Endothelial cell of umbilical vein (primary cell): Measurements from ENCODE around the gene SYNCRIP. TPM values are rescaled to one million over a fixed set of nuclear protein-coding genes. Genes with fewer than 3 reads are reported as not detected.
A peak's percentile ranks its signal among the peaks of the same experiment; 100 is the strongest.

Experiments used
- BruUV-seq: library from RNA; stranded (reverse); fragments of 400-500 nt; replicated peaks from 2 replicates; lab custom pipeline; 2021; lab: Mats Ljungman, UMichigan
- CTCF ChIA-PET: fragments of 300-600, 350-600 bp; sonication (Branson Sonifier 250); formaldehyde crosslinking; loops from one replicate; lab custom pipeline; 2021; ENCODE audit warnings: antibody characterized with exemption, inconsistent platforms; lab: Charles Lee
- POLR2A ChIA-PET: fragments of 300-600, 350-600 bp; sonication (Branson Sonifier 250); formaldehyde crosslinking; loops from one replicate; lab custom pipeline; 2021; ENCODE audit warnings: antibody characterized with exemption, inconsistent platforms; lab: Charles Lee
- DNase-seq: peaks from one replicate; pipeline ENCODE4 v3.0.0-alpha.2; 2011; ENCODE audit warnings: low read depth, low spot score
- FAIRE-seq: peaks from 2 replicates; lab custom pipeline; 2011; peaks lifted over from hg19 to GRCh38; lab: Jason Lieb, UNC
- H2AFZ ChIP-seq: 2 replicates; pipeline ENCODE4 v1.6.0; 2012; ENCODE audit warnings: low read depth, low read length, control low read depth, inconsistent platforms
- H3K27ac ChIP-seq: 2 replicates; pipeline ENCODE4 v1.5.1; 2011; ENCODE audit warnings: low read depth, mild to moderate bottlenecking, control low read depth, low read length, moderate library complexity; ENCODE audit not compliant: insufficient read depth
- H3K27me3 ChIP-seq, 2 experiments: 2 replicates each; pipeline versions ENCODE4 v1.6.0 to v1.6.1; 2011; ENCODE audit warnings: low read length in 2 of 2, mixed read lengths in 1 of 2; ENCODE audit not compliant: control insufficient read depth in 2 of 2, insufficient read depth in 2 of 2
- H3K36me3 ChIP-seq, 2 experiments: 2 replicates in 1 of 2; 3 replicates in 1 of 2; pipeline ENCODE4 v1.5.1; 2011; ENCODE audit warnings: low read length in 2 of 2, mild to moderate bottlenecking in 1 of 2, moderate library complexity in 1 of 2; ENCODE audit not compliant: control insufficient read depth in 2 of 2, insufficient read depth in 2 of 2; ENCODE audit errors: extremely low read depth in 1 of 2
- H3K4me1 ChIP-seq: 3 replicates; pipeline ENCODE4 v1.5.1; 2011; ENCODE audit warnings: mild to moderate bottlenecking, low read length; ENCODE audit not compliant: control insufficient read depth, insufficient read depth; ENCODE audit errors: extremely low read depth
- H3K4me2 ChIP-seq: 2 replicates; pipeline ENCODE4 v1.6.1; 2011; ENCODE audit warnings: low read length, control low read depth, mixed read lengths; ENCODE audit not compliant: insufficient read depth
- H3K4me3 ChIP-seq, 3 experiments: fragments of 200-600 bp in 1 of 3; sonication (generic), shearing (Covaris generic) in 1 of 3; replicated peaks in 1 of 3; 2 replicates each; pipeline ENCODE4 v1.5.1; 2011 to 2016; ENCODE audit warnings: control low read depth in 3 of 3, low read length in 3 of 3, mild to moderate bottlenecking in 2 of 3, inconsistent platforms in 1 of 3, low read depth in 1 of 3, moderate library complexity in 1 of 3; ENCODE audit not compliant: insufficient read depth in 1 of 3
- H3K79me2 ChIP-seq: 2 replicates; pipeline ENCODE4 v1.6.0; 2012; ENCODE audit warnings: low read length, inconsistent platforms; ENCODE audit not compliant: control insufficient read depth, insufficient read depth
- H3K9ac ChIP-seq: replicated peaks from 2 replicates; pipeline ENCODE3; 2011; ENCODE audit warnings: low read length, control low read depth; ENCODE audit not compliant: insufficient read depth; ENCODE audit errors: extremely low read depth
- H3K9me1 ChIP-seq: replicated peaks from 3 replicates; pipeline ENCODE4 v1.6.0; 2011; ENCODE audit warnings: mild to moderate bottlenecking, low read length; ENCODE audit not compliant: control insufficient read depth, insufficient read depth; ENCODE audit errors: extremely low read depth
- H3K9me3 ChIP-seq: replicated peaks from 2 replicates; pipeline ENCODE4 v1.5.1; 2012; ENCODE audit warnings: low read length, inconsistent platforms; ENCODE audit not compliant: control insufficient read depth, insufficient read depth
- H4K20me1 ChIP-seq: replicated peaks from 2 replicates; pipeline ENCODE3; 2011; ENCODE audit warnings: mild to moderate bottlenecking, low read length; ENCODE audit not compliant: control insufficient read depth, insufficient read depth; ENCODE audit errors: extremely low read depth
- CTCF ChIP-seq, 2 donors: IDR thresholded peaks; 1 replicate in 1 of 2; 2 replicates in 1 of 2; pipeline ENCODE4 v1.5.1; 2011; ENCODE audit warnings: low read length in 2 of 2, mild to moderate bottlenecking in 2 of 2, moderate library complexity in 2 of 2, control low read depth in 1 of 2, inconsistent platforms in 1 of 2, low read depth in 1 of 2; ENCODE audit not compliant: insufficient read depth in 1 of 2; ENCODE audit errors: extremely low read depth in 1 of 2
- EZH2 ChIP-seq: IDR thresholded peaks from 2 replicates; pipeline ENCODE4 v1.6.1; 2012; ENCODE audit warnings: borderline replicate concordance, low read depth, mild to moderate bottlenecking, moderate library complexity, low read length, inconsistent platforms; ENCODE audit not compliant: severe bottlenecking
- FOS ChIP-seq: IDR thresholded peaks from 2 replicates; pipeline ENCODE4 v1.6.1; 2011; ENCODE audit warnings: mild to moderate bottlenecking, low read length, moderate library complexity, borderline replicate concordance; ENCODE audit not compliant: insufficient read depth
- GATA2 ChIP-seq: IDR thresholded peaks from 2 replicates; pipeline ENCODE4 v1.7.0; 2011; ENCODE audit warnings: low read depth, mild to moderate bottlenecking, moderate library complexity, mixed read lengths, low read length; ENCODE audit not compliant: insufficient read length, insufficient read depth
- JUN ChIP-seq: IDR thresholded peaks from 2 replicates; pipeline ENCODE4 v1.6.1; 2011; ENCODE audit warnings: borderline replicate concordance, low read depth; ENCODE audit not compliant: insufficient read length, insufficient read depth
- MYC ChIP-seq: IDR thresholded peaks from one replicate; pipeline ENCODE4 v1.6.1; 2011; ENCODE audit warnings: mild to moderate bottlenecking, low read depth, low read length
- POLR2A ChIP-seq: IDR thresholded peaks from 2 replicates; pipeline ENCODE4 v1.6.1; 2012; ENCODE audit warnings: low read depth, mild to moderate bottlenecking, control low read depth, low read length
- POLR2AphosphoS5 ChIP-seq: IDR thresholded peaks from 2 replicates; pipeline ENCODE4 v1.6.1; 2012; ENCODE audit warnings: low read depth, mild to moderate bottlenecking, control low read depth, low read length, moderate library complexity; ENCODE audit not compliant: insufficient read depth
- dilution Hi-C: fragments of 300-500 bp; cut with MboI; formaldehyde crosslinking; loops from one replicate; pipeline ENCODE4 v1.15.0; 2019; ENCODE audit warnings: low sequenced_read_pairs; ENCODE audit not compliant: extremely low pct_ligation_motif_present
- intact Hi-C: fragments of 100-400 bp; cut with micrococcal nuclease; formaldehyde crosslinking; loops from one replicate; pipeline ENCODE4 v1.10.0; 2022
- polyA plus RNA-seq, 4 experiments: library from polyadenylated mRNA; depleted of rRNA in 3 of 4; stranded (reverse) in 3 of 4; unstranded in 1 of 4; fragments of >200 nt; gene quantifications; 2 replicates each; pipeline versions ENCODE4 v1.2.1 to v1.2.3, GENCODE V29; 2011 to 2012; ENCODE audit warnings: missing spikeins in 1 of 4
- total RNA-seq: library from RNA; stranded (reverse); gene quantifications from 2 replicates; pipeline ENCODE4 v1.2.3, GENCODE V29; 2021
- TF ChIP-seq, protein P1 (sequence below): IDR thresholded peaks from 2 replicates; pipeline ENCODE4 v1.6.1; 2011; ENCODE audit not compliant: insufficient read depth, insufficient read length

Gene SYNCRIP
- total and polyA plus RNA-seq, 2 donors (not counting 3 experiments of a cell fraction or from before 2014, with no cell fraction given): 16.3 to 155 TPM

DNA sequence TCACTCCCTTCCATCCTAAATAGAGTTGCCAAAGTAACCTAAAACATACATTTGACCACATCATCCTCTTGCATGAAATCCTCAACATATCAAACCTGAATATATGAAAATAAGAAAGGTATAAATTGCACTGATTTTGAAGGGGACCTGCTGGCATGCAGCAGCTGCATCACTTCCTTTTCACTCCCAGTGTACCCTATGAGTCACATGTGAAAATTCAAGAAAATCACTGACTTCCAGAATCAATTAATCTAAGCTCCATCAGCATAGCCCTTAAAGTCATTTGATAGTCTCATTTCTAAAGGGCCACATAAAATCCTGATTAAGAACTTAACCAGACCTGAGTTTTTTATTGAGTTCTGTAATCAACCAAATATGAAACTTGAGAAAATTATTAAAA, 73.4 kb downstream of the SYNCRIP start:
- no peaks in the 10 kb centered on the region for H4K20me1 ChIP-seq
- no peak overlapping the region for H3K4me3 ChIP-seq
- CTCF ChIA-PET: interaction anchor here (0.9 to 1.3 kb wide), 5 partner anchors 8 to 214 kb away, joined by 3 to 7 read pairs (median 5); no protein-coding TSS in a partner anchor
- TF ChIP-seq POLR2A (no peak), CTCF (IDR thresholded peaks at IDR 0.05; ENCODE audit: extremely low read depth in 1 of 2, insufficient read depth in 1 of 2, low read depth in 1 of 2, low read length in 2 of 2) (no peak), POLR2AphosphoS5 (no peak), JUN (peak; percentile 70), EZH2 (no peak), GATA2 (no peak), FOS (peak; percentile 77), MYC (no peak)
- TF ChIP-seq, protein P1, sequence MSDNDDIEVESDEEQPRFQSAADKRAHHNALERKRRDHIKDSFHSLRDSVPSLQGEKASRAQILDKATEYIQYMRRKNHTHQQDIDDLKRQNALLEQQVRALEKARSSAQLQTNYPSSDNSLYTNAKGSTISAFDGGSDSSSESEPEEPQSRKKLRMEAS: no peak
- H3K9me1 ChIP-seq: no peaks in the 10 kb centered on the region
- dilution Hi-C loops: no loop called here
- DNase-seq (peak; percentile 55), FAIRE-seq (peak; percentile 80)
- no peak overlapping the region for H3K9ac ChIP-seq
- H3K9me3 ChIP-seq: no peaks in the 10 kb centered on the region
- no peak overlapping the region for H2AFZ ChIP-seq
- no TSS peak for BruUV-seq
- POLR2A ChIA-PET: interaction anchor here (0.6 to 1.0 kb wide), 3 partner anchors 25 to 109 kb away, joined by 3 read pairs; no protein-coding TSS in a partner anchor
- peaks cover 9% of the 10 kb centered on the region for H3K4me1 ChIP-seq
- peak overlapping the region; percentile 46 for H3K27ac ChIP-seq
- intact Hi-C loops: no loop called here
- H3K27me3 ChIP-seq: no peaks in the 10 kb centered on the region
- H3K36me3 ChIP-seq: peaks cover 0 to 6% of the 10 kb centered on the region in 2 experiments
- peak overlapping the region; percentile 20 for H3K4me2 ChIP-seq
- peaks cover 20% of the 10 kb centered on the region for H3K79me2 ChIP-seq
